Suprapubic skin (tissue), 3 donors: ENCODE results near the gene FKBP1A.

Experiments used
- CTCF ChIP-seq, 2 donors: fragments of 200-600 bp in 1 of 2; fragments of 450-650 bp in 1 of 2; sonication (generic) in 1 of 2; IDR thresholded peaks; one replicate each; pipeline ENCODE4 v1.5.1; 2016 to 2019; ENCODE audit warnings: antibody characterized with exemption in 2 of 2, mild to moderate bottlenecking in 1 of 2, moderate library complexity in 1 of 2
- POLR2A ChIP-seq, 2 donors: fragments of 450-650 bp; IDR thresholded peaks; one replicate each; pipeline ENCODE4 v1.6.1; 2017; ENCODE audit warnings: antibody characterized with exemption in 2 of 2, mild to moderate bottlenecking in 2 of 2, moderate library complexity in 2 of 2

GRCh38 chr20:1327241-1327653 is 65.6 kb downstream of the FKBP1A start:
- TF ChIP-seq CTCF (IDR thresholded peaks at IDR 0.05) = no peak
- TF ChIP-seq POLR2A (IDR thresholded peaks at IDR 0.05) = no peak
